HepG2 (cell line): Measurements from ENCODE around the gene SPHK2.

Experiments used
- CTCF ChIP-seq: sonication (generic); formaldehyde crosslinking; IDR thresholded peaks from 2 replicates; pipeline ENCODE4 v1.5.0; 2020; ENCODE audit warnings: mild to moderate bottlenecking, missing genetic modification reagents, moderate library complexity
- ELF1 ChIP-seq: sonication (generic); formaldehyde crosslinking; IDR thresholded peaks from 2 replicates; pipeline ENCODE4 v1.4.0; 2020; ENCODE audit warnings: missing genetic modification reagents
- ELK4 ChIP-seq: sonication (generic); formaldehyde crosslinking; IDR thresholded peaks from 2 replicates; pipeline ENCODE4 v1.9.0; 2021; ENCODE audit warnings: missing genetic modification reagents, borderline replicate concordance
- HNF4A ChIP-seq: sonication (generic); formaldehyde crosslinking; IDR thresholded peaks from 2 replicates; pipeline ENCODE4 v1.4.0; 2020; ENCODE audit warnings: missing genetic modification reagents
- MXI1 ChIP-seq: IDR thresholded peaks from 3 replicates; pipeline ENCODE4 v1.6.1; 2012; ENCODE audit warnings: low read depth, low read length, inconsistent platforms, borderline replicate concordance
- PAF1 ChIP-seq: IDR thresholded peaks from 2 replicates; pipeline ENCODE4 v1.6.1; 2016; ENCODE audit warnings: missing genetic modification reagents, missing compliant biosample characterization
- TFE3 ChIP-seq: IDR thresholded peaks from 2 replicates; pipeline ENCODE4 v1.6.1; 2016
- TRAFD1 ChIP-seq: sonication (generic); formaldehyde crosslinking; IDR thresholded peaks from 2 replicates; pipeline ENCODE4 v1.5.1; 2020; ENCODE audit warnings: missing genetic modification reagents, mild to moderate bottlenecking, borderline replicate concordance
- ZBTB7A ChIP-seq: sonication (generic); formaldehyde crosslinking; IDR thresholded peaks from 2 replicates; pipeline ENCODE4 v1.8.0; 2022; ENCODE audit warnings: mild to moderate bottlenecking, missing genetic modification reagents
- ZC3H13 ChIP-seq: sonication (generic); formaldehyde crosslinking; IDR thresholded peaks from 2 replicates; pipeline ENCODE4 v1.8.1; 2023; ENCODE audit warnings: mild to moderate bottlenecking, missing genetic modification reagents, moderate library complexity

- TF ChIP-seq TRAFD1 (CRISPR knock-in tag): no peak
- TF ChIP-seq ZBTB7A: no peak
- TF ChIP-seq MXI1: no peak
- TF ChIP-seq PAF1 (CRISPR knock-in tag): no peak
- TF ChIP-seq HNF4A (CRISPR knock-in tag): no peak
- no peak for TF ChIP-seq CTCF
- no peak for TF ChIP-seq ELK4 (CRISPR knock-in tag)
- no peak for TF ChIP-seq TFE3 (CRISPR knock-in tag)
- no peak for TF ChIP-seq ELF1 (CRISPR knock-in tag)
- no peak for TF ChIP-seq ZC3H13 (CRISPR knock-in tag)
Observed at GRCh38 chr19:48645620-48646000, 26.3 kb downstream of the SPHK2 start.
